ENCODE data around the gene AGAP1.

GRCh38 chr2:235734168-235734567 lies 240.3 kb downstream of the AGAP1 start:
- no peak for TF ChIP-seq CTCF (IDR thresholded peaks at IDR 0.05)
- no peak for TF ChIP-seq POLR2A (IDR thresholded peaks at IDR 0.05)

All from heart left ventricle (tissue), 13 donors.